ENCODE measurements around the gene GABBR2.

DNA sequence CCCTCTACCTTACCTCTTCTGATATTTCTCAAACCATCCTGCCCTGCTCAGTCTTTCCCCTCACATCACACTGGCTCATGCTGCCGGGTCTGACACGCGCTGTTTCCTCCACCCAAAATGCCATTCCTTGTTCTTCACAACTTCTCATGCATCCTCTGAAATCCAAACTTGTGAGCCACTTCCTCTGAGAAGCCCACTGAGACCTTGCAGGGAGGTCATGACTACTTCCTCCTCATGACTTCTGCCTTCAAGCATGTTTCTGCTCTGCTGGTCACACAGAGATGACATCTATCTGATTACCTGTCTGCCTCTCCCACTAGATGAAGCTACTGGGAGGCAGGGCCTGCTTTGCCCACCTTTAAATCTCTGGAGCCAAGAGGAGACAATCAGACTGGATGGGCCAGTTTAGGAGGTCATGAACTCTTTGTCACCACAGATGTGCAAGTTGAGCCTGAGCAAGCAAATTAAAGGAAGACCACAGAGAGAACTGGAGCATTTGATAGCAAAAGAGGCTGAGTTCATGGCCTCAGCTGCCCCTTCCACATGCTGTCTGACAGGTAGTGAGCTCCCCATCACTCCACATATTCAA, 333.5 kb downstream of the GABBR2 start:
- TF ChIP-seq POLR2A (IDR thresholded peaks at IDR 0.05; ENCODE audit: low read depth, low read length) (no peak), POLR2AphosphoS5 (IDR thresholded peaks at IDR 0.05; ENCODE audit: low read depth, low read length) (no peak), TAF1 (IDR thresholded peaks at IDR 0.05; ENCODE audit: borderline replicate concordance, low read depth, low read length) (no peak)

Data from GM12892 (cell line).